BLaER1 (cell line): ENCODE data around the gene SLC22A7.
A peak's percentile ranks its signal among the peaks of the same experiment; 100 is the strongest.

Experiments used
- H3K27ac ChIP-seq: shearing (Covaris generic); formaldehyde crosslinking; 2 replicates; pipeline ENCODE4 v1.8.1; 2022
- H3K27me3 ChIP-seq: shearing (Covaris generic); formaldehyde crosslinking; 2 replicates; pipeline ENCODE4 v1.8.1; 2022
- H3K36me3 ChIP-seq: shearing (Covaris generic); formaldehyde crosslinking; 2 replicates; pipeline ENCODE4 v1.8.1; 2022
- H3K4me1 ChIP-seq: shearing (Covaris generic); formaldehyde crosslinking; 2 replicates; pipeline ENCODE4 v1.8.1; 2022
- H3K4me2 ChIP-seq: shearing (Covaris generic); formaldehyde crosslinking; 2 replicates; pipeline ENCODE4 v1.8.1; 2022
- H3K4me3 ChIP-seq: shearing (Covaris generic); formaldehyde crosslinking; 2 replicates; pipeline ENCODE4 v1.8.1; 2022
- H3K9ac ChIP-seq: shearing (Covaris generic); formaldehyde crosslinking; 2 replicates; pipeline ENCODE4 v1.8.1; 2022
- H3K9me3 ChIP-seq: shearing (Covaris generic); formaldehyde crosslinking; 2 replicates; pipeline ENCODE4 v1.8.1; 2022
- H4K20me1 ChIP-seq: shearing (Covaris generic); formaldehyde crosslinking; 2 replicates; pipeline ENCODE4 v1.8.1; 2022
- Cebpa-rat ChIP-seq: shearing (Covaris generic); IDR thresholded peaks from 2 replicates; pipeline ENCODE4 v1.8.1; 2022

The SLC22A7 gene, protein sequence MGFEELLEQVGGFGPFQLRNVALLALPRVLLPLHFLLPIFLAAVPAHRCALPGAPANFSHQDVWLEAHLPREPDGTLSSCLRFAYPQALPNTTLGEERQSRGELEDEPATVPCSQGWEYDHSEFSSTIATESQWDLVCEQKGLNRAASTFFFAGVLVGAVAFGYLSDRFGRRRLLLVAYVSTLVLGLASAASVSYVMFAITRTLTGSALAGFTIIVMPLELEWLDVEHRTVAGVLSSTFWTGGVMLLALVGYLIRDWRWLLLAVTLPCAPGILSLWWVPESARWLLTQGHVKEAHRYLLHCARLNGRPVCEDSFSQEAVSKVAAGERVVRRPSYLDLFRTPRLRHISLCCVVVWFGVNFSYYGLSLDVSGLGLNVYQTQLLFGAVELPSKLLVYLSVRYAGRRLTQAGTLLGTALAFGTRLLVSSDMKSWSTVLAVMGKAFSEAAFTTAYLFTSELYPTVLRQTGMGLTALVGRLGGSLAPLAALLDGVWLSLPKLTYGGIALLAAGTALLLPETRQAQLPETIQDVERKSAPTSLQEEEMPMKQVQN

DNA sequence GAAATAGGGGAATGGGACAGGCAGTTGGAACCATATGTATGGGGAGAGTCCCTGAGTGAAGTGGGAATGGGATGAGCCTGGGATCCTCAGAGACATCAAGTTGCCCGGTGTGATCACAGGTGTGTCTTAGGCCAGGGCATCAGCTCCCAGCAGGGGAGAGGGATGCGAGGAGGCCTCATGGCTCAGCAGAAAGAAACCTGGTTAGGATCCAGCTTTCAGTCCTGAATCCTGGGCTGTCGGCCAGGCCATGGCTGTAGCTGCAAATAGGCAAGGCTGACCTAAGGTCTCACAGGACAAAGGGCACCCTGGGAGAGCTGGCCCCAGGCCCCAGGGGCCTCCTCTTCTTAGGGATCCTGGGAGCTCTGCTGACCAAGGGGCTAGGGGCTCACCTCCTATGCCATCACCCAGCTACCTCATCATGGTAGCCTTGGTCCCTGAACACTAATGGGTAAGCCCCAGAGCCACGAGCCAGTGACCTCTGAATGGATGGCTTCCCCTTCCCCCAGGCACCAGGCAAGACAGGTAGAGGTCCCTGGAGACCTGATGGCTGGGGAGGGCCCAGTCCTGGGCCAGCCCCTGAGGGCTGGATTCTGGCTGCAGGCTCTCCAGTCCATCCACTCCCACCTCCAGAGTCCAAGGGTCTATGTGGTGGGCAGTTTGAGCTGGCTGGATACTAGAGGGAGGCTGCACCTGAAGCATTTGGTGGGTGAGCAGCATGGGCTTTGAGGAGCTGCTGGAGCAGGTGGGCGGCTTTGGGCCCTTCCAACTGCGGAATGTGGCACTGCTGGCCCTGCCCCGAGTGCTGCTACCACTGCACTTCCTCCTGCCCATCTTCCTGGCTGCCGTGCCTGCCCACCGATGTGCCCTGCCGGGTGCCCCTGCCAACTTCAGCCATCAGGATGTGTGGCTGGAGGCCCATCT lies at the start of gene SLC22A7:
Gene SLC22A7 (plus strand): TSS at position 617 of the 921 bp plus-strand sequence. CDS start 99 bp downstream, at position 716.
- no peak for TF ChIP-seq Cebpa-rat
- no peaks in the 10 kb centered on the region for H3K4me1 ChIP-seq

DNA sequence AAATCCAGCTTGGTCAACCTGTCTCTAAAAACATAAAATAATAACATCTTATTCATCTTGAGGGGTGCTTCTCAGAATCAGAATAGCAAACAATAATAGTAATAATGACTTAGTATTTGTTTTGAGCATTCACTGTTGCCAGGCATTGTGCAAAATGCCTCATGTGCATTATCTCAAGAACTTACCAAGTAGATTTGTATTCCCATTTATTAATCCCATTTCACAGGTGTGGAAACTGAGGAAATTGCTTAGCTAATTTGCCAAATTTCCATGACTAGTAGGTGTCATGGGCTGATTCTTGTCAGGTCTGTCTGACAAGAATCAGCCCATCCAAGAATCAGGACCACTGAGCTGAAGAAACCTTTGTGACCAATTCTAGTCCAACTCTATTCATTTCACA lies 49.3 kb upstream of the SLC22A7 start:
- no peak for TF ChIP-seq Cebpa-rat
- H3K4me1 ChIP-seq = peaks cover 22% of the 10 kb centered on the region
- peaks cover 94% of the 10 kb centered on the region for H3K27me3 ChIP-seq
- H3K4me2 ChIP-seq = no peak overlapping the region
- no peaks in the 10 kb centered on the region for H4K20me1 ChIP-seq
- no peak overlapping the region for H3K4me3 ChIP-seq
- H3K9ac ChIP-seq = no peak overlapping the region
- H3K36me3 ChIP-seq = no peaks in the 10 kb centered on the region
- no peak overlapping the region for H3K27ac ChIP-seq
- no peaks in the 10 kb centered on the region for H3K9me3 ChIP-seq

More for the DNA sequence above, at the start of gene SLC22A7:
- no peaks in the 10 kb centered on the region for H3K27me3 ChIP-seq
- no peaks in the 10 kb centered on the region for H4K20me1 ChIP-seq
- H3K4me3 ChIP-seq = no peak within 1 kb of the TSS
- H3K36me3 ChIP-seq = no peaks in the 10 kb centered on the region
- H3K4me2 ChIP-seq = no peak within 1 kb of the TSS
- no peak within 1 kb of the TSS for H3K9ac ChIP-seq
- no peaks in the 10 kb centered on the region for H3K9me3 ChIP-seq
- no peak within 1 kb of the TSS for H3K27ac ChIP-seq

DNA sequence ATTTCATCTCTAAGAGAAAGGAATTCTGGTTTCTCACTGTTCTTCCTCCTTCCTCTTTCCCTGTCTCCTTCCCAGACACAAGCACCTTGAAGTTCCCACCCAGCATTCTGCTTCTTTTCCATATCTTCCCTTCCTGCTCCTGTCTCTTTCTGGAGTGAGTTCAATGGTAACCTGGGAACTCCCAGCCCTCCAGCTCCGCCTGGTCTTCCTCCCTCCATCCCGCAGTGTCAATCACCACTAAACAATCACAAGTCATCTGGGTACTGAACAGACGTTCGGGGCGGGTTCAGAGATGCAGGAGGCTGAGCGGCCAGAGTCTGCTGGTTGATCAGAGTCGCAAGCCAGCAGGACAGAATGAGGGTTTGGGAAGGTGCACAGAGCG lies 47.1 kb upstream of the SLC22A7 start:
- Histone ChIP-seq H3K27ac (no peak overlapping the region), H3K4me2 (peak overlapping the region; percentile 22; the same call in 1 of the 2 replicates)
- no peak for TF ChIP-seq Cebpa-rat

DNA sequence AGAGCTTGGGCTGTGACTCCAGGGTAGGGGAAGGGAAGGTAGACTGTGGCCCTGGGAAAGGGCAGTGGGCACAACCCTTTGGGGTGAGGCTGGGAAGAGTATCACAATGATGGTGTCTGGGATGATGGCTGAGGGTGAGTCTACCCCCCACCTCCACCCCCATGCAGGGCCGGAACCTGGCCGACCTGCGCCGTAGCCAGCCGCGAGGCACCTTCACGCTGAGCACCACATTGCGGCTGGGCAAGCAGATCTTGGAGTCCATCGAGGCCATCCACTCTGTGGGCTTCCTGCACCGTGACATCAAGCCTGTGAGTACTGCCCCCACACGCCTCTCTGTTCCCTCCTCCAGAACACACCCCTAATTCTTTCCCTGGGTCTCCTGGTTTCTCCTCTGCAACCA lies 44.7 kb upstream of the SLC22A7 start:
- Histone ChIP-seq H3K4me2 (no peak overlapping the region), H3K27me3 (peaks cover 52% of the 10 kb centered on the region), H3K9ac (no peak overlapping the region), H3K9me3 (no peaks in the 10 kb centered on the region), H3K27ac (no peak overlapping the region), H3K36me3 (no peaks in the 10 kb centered on the region), H3K4me3 (no peak overlapping the region), H4K20me1 (no peaks in the 10 kb centered on the region), H3K4me1 (peaks cover 6% of the 10 kb centered on the region; the same call in 1 of the 2 replicates)
- TF ChIP-seq Cebpa-rat = no peak

More for the DNA sequence above, 47.1 kb upstream of the SLC22A7 start:
- Histone ChIP-seq H3K9me3 (no peaks in the 10 kb centered on the region), H3K4me3 (no peak overlapping the region), H4K20me1 (no peaks in the 10 kb centered on the region), H3K9ac (no peak overlapping the region), H3K27me3 (peaks cover 73% of the 10 kb centered on the region), H3K4me1 (peaks cover 22% of the 10 kb centered on the region), H3K36me3 (no peaks in the 10 kb centered on the region)

DNA sequence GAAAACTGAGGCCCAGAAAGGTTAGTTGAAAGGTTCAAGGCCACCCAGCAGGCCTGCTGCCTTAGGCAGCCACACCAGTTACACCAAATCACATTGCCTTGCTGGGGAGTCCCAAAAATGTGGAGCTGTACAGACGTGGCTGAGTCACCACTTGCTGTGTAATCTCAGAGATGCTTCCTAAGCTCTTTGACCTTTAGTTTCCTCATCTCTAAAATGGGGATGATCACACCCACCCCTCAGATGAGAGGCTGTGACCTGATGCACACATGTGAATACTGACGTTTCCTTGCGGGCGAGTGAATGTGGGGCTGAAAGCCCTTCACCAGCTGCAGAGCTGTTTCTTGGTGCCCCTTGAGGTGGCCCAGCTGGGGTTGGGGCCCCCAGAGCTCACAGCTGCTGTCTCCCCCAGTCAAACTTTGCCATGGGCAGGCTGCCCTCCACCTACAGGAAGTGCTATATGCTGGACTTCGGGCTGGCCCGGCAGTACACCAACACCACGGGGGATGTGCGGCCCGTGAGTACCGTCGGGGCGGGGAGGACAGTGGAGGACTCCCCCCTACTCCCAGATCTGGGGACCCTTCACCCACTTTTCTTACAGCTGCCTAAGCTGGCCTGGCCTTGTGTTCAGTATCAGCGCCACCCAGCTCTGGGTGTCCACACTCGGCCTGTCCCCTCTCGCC lies 43.8 kb upstream of the SLC22A7 start:
- no peak overlapping the region for H3K9ac ChIP-seq
- H3K4me1 ChIP-seq = peaks cover 6% of the 10 kb centered on the region; the same call in 1 of the 2 replicates
- H4K20me1 ChIP-seq = no peaks in the 10 kb centered on the region
- H3K36me3 ChIP-seq = no peaks in the 10 kb centered on the region
- H3K4me3 ChIP-seq = no peak overlapping the region
- TF ChIP-seq Cebpa-rat = no peak
- no peak overlapping the region for H3K27ac ChIP-seq
- no peaks in the 10 kb centered on the region for H3K9me3 ChIP-seq
- H3K27me3 ChIP-seq = peaks cover 46% of the 10 kb centered on the region
- H3K4me2 ChIP-seq = no peak overlapping the region

DNA sequence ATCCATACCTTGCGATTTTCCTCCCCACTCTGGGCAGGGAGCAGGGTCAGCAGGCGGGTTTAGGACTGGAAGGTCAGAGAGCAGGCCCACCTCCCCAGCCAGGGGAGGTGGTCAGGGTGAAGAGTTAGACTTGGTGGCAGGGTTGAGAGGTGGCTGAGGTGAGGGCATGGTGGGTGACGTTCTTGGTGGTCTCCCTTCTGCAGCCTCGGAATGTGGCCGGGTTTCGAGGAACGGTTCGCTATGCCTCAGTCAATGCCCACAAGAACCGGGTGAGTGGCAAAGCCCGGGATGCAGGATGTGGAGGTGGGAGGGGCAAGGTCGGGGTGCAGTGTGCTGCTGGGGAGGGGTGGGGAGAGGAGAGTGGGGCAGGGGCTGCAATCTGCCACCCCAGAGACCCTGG lies 43.2 kb upstream of the SLC22A7 start:
- no peak overlapping the region for H3K9ac ChIP-seq
- H3K27ac ChIP-seq = no peak overlapping the region
- peaks cover 6% of the 10 kb centered on the region; the same call in 1 of the 2 replicates for H3K4me1 ChIP-seq
- no peak for TF ChIP-seq Cebpa-rat
- H3K27me3 ChIP-seq = peaks cover 40% of the 10 kb centered on the region
- H3K36me3 ChIP-seq = no peaks in the 10 kb centered on the region
- no peaks in the 10 kb centered on the region for H3K9me3 ChIP-seq
- no peaks in the 10 kb centered on the region for H4K20me1 ChIP-seq
- no peak overlapping the region for H3K4me2 ChIP-seq
- no peak overlapping the region for H3K4me3 ChIP-seq

DNA sequence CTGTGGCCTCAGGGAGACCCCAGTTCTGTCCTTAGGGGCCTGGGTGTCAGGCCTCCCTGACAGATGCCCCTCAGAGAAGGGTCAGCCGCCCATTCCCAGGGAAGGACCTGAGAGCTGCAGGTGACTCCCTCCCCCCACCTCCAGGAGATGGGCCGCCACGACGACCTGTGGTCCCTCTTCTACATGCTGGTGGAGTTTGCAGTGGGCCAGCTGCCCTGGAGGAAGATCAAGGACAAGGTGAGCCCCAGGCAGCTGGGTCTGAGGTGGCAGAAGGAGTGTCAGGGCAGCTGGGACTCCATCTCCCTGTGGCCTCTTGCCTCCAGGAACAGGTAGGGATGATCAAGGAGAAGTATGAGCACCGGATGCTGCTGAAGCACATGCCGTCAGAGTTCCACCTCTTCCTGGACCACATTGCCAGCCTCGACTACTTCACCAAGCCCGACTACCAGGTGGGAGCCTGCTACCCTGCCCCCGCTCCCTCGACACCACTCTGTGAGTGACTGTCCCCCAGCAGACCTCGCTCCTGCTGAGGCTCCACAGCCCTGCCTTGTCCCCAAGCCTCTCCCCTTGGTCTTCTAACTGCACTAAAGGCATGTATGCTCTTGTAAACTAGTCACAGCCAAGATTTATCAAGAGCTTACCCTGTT lies 42.5 kb upstream of the SLC22A7 start:
- peaks cover 33% of the 10 kb centered on the region for H3K27me3 ChIP-seq
- no peak for TF ChIP-seq Cebpa-rat
- no peak overlapping the region for H3K4me3 ChIP-seq
- no peaks in the 10 kb centered on the region for H3K36me3 ChIP-seq
- H4K20me1 ChIP-seq = no peaks in the 10 kb centered on the region
- no peaks in the 10 kb centered on the region for H3K9me3 ChIP-seq
- no peak overlapping the region for H3K4me2 ChIP-seq
- H3K9ac ChIP-seq = no peak overlapping the region
- H3K27ac ChIP-seq = no peak overlapping the region
- peaks cover 5% of the 10 kb centered on the region; the same call in 1 of the 2 replicates for H3K4me1 ChIP-seq

DNA sequence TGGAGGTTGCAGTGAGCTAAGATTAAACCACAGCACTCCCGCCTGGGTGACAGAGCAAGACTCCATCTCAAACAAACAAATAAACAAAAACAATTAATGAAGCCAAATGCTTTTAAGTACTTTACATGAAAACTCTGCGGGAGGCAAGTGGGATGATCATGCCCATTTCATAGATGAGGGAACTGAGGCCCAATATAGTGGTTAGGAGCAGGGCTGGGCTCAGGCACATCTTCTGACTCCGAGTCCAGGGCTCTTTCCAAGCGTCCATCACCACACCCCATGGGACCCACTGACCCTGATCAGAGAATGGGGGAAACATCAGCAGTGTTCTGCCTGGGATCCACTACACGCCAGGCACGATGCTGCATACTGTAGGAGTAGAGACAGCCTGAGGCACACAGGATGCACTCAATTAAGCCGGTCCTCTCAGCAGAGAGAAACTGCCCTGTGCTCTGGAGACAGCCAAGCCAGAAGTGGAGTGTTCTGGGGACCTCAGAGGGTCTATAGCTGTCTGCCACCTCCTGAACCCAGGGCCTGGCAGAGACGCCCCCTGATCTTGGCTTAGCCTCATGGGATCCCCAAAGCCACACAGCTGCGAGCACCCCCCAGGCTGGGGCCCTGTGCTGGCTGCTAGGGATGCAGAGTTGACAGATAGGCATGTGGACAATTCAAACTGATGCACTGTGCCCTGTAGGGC lies 41.2 kb upstream of the SLC22A7 start:
- TF ChIP-seq Cebpa-rat = no peak
- H3K4me3 ChIP-seq = no peak overlapping the region
- H3K4me2 ChIP-seq = no peak overlapping the region
- H3K27ac ChIP-seq = no peak overlapping the region
- H3K36me3 ChIP-seq = no peaks in the 10 kb centered on the region
- no peaks in the 10 kb centered on the region for H3K4me1 ChIP-seq
- H3K9ac ChIP-seq = no peak overlapping the region
- H3K9me3 ChIP-seq = no peaks in the 10 kb centered on the region
- no peaks in the 10 kb centered on the region for H4K20me1 ChIP-seq
- peaks cover 20% of the 10 kb centered on the region for H3K27me3 ChIP-seq
